Renal pelvis (tissue), 4 donors: Measurements from ENCODE around the gene GLI1. TPM values are rescaled to one million over a fixed set of nuclear protein-coding genes. Genes with fewer than 3 reads are reported as not detected.

Experiments used
- DNase-seq: peaks from one replicate; pipeline ENCODE4 v3.0.0-alpha.2; 2013
- polyA plus RNA-seq, 3 donors: library from polyadenylated mRNA; unstranded; fragments of 120-200 nt; gene quantifications; one replicate each; pipeline ENCODE4 v1.2.1, GENCODE V29; 2013; ENCODE audit not compliant: insufficient read length in 3 of 3

GLI1 gene
- polyA plus RNA-seq, 3 donors = 20.2 to 21.2 (median 20.5) TPM

- DNase-seq = peak; percentile 97
Observed at GRCh38 chr12:57459055-57459749, 383 bp upstream of the GLI1 start.

GRCh38 chr12:57460468-57460784 lies 841 bp downstream of the GLI1 start:
- DNase-seq = no peak

GRCh38 chr12:57460841-57461275 lies 1.3 kb downstream of the GLI1 start:
- no peak for DNase-seq

GRCh38 chr12:57461276-57461916 lies 1.8 kb downstream of the GLI1 start:
- peak; percentile 89 for DNase-seq

GRCh38 chr12:57461917-57462250 lies 2.3 kb downstream of the GLI1 start:
- no peak for DNase-seq

GRCh38 chr12:57462251-57462911 lies 2.8 kb downstream of the GLI1 start:
- peak; percentile 92 for DNase-seq

GRCh38 chr12:57462912-57463253 lies 3.3 kb downstream of the GLI1 start:
- no peak for DNase-seq

- no peak for DNase-seq
Observed at GRCh38 chr12:57464569-57464968, 5.0 kb downstream of the GLI1 start.

GRCh38 chr12:57465030-57465746 lies 5.6 kb downstream of the GLI1 start:
- no peak for DNase-seq

GRCh38 chr12:57465747-57466505 lies 6.3 kb downstream of the GLI1 start:
- DNase-seq = no peak

- no peak for DNase-seq
Observed at GRCh38 chr12:57467212-57467874, 7.8 kb downstream of the GLI1 start.

- DNase-seq = no peak
Observed at GRCh38 chr12:57467915-57468314, 8.3 kb downstream of the GLI1 start.

- DNase-seq = no peak
Observed at GRCh38 chr12:57469296-57470164, 9.9 kb downstream of the GLI1 start.

GRCh38 chr12:57470286-57470969 lies 10.8 kb downstream of the GLI1 start:
- no peak for DNase-seq

GRCh38 chr12:57470970-57471656 lies 11.5 kb downstream of the GLI1 start:
- DNase-seq = no peak

- no peak for DNase-seq
Observed at GRCh38 chr12:57471661-57472060, 12.1 kb downstream of the GLI1 start.

GRCh38 chr12:57472391-57472790 lies 12.8 kb downstream of the GLI1 start:
- no peak for DNase-seq

- no peak for DNase-seq
Observed at GRCh38 chr12:57473392-57473791, 13.8 kb downstream of the GLI1 start.

- no peak for DNase-seq
Observed at GRCh38 chr12:57473886-57474285, 14.3 kb downstream of the GLI1 start.
